Measurements from ENCODE around the gene BTBD10.

DNA sequence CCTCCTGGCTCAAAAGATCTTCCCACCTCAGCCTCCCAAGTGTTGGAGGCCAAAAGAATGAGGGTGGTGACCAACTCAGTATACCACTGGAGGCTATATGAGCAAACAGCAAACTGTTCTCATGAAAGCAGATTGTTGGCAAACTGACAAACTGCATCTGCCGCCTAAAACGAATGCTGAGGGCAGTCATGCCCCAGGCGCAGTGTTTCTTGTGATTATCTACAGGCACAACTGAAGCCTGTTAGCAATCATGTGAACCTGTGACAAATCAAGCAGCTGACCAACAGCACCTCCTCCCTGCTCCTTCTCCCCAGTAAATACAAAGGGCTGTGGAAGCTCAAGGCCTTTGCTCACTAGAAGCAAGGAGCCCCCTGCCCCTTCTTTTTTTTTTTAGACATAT, 47.8 kb downstream of the BTBD10 start:
- TF ChIP-seq FOSL1 (CRISPR knock-in tag; IDR thresholded peaks at IDR 0.05; ENCODE audit: borderline replicate concordance) (no peak), RBFOX2 (IDR thresholded peaks at IDR 0.05; ENCODE audit: low read depth, low read length) (no peak), ZNF558 (CRISPR knock-in tag; IDR thresholded peaks at IDR 0.05; ENCODE audit: borderline replicate concordance) (no peak), CREB3 (CRISPR knock-in tag; IDR thresholded peaks at IDR 0.05) (no peak), JUND (CRISPR knock-in tag; IDR thresholded peaks at IDR 0.05) (no peak), RELA (CRISPR knock-in tag; IDR thresholded peaks at IDR 0.05) (no peak)
- TF ChIP-seq, protein P1, sequence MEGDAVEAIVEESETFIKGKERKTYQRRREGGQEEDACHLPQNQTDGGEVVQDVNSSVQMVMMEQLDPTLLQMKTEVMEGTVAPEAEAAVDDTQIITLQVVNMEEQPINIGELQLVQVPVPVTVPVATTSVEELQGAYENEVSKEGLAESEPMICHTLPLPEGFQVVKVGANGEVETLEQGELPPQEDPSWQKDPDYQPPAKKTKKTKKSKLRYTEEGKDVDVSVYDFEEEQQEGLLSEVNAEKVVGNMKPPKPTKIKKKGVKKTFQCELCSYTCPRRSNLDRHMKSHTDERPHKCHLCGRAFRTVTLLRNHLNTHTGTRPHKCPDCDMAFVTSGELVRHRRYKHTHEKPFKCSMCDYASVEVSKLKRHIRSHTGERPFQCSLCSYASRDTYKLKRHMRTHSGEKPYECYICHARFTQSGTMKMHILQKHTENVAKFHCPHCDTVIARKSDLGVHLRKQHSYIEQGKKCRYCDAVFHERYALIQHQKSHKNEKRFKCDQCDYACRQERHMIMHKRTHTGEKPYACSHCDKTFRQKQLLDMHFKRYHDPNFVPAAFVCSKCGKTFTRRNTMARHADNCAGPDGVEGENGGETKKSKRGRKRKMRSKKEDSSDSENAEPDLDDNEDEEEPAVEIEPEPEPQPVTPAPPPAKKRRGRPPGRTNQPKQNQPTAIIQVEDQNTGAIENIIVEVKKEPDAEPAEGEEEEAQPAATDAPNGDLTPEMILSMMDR (CRISPR knock-in tag; IDR thresholded peaks at IDR 0.05) = no peak

Measured in HepG2 (cell line).